Uterus (tissue), 2 donors: ENCODE measurements around the gene HRG.

Source experiments
- POLR2A ChIP-seq, 2 donors: fragments of 450-650 bp; IDR thresholded peaks; one replicate each; pipeline ENCODE4 v1.6.1; 2016; ENCODE audit warnings: antibody characterized with exemption in 2 of 2, mild to moderate bottlenecking in 1 of 2, moderate library complexity in 1 of 2
- TF ChIP-seq, protein P1 (sequence below), 4 experiments: fragments of 200-600 bp in 2 of 4; fragments of 450-650 bp in 2 of 4; sonication (generic) in 2 of 4; IDR thresholded peaks; one replicate each; pipeline ENCODE4 v1.5.1; 2016 to 2019; ENCODE audit warnings: antibody characterized with exemption in 4 of 4, mild to moderate bottlenecking in 2 of 4, moderate library complexity in 1 of 4

DNA sequence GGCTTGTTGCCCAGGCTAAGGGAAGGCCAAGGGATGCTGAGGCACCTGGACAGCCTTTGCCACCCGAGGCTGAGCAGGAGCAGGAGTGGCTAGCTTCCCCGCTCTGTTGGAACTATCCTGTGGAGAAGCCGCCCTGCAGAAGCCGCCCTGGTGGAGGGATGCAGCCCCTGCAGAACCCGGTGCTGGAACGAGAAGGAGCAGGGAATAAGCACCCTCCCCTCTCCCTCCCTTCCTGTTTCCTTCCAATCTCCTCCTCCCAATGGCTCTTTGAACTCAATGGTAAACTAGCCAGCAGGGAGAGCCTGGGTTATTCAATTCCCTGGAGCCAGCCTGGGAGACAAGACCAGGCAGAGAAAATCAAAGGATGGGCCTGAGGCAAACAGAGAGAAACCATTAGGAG lies 11.8 kb upstream of the HRG start:
- TF ChIP-seq POLR2A (IDR thresholded peaks at IDR 0.05): no peak
- TF ChIP-seq, protein P1, sequence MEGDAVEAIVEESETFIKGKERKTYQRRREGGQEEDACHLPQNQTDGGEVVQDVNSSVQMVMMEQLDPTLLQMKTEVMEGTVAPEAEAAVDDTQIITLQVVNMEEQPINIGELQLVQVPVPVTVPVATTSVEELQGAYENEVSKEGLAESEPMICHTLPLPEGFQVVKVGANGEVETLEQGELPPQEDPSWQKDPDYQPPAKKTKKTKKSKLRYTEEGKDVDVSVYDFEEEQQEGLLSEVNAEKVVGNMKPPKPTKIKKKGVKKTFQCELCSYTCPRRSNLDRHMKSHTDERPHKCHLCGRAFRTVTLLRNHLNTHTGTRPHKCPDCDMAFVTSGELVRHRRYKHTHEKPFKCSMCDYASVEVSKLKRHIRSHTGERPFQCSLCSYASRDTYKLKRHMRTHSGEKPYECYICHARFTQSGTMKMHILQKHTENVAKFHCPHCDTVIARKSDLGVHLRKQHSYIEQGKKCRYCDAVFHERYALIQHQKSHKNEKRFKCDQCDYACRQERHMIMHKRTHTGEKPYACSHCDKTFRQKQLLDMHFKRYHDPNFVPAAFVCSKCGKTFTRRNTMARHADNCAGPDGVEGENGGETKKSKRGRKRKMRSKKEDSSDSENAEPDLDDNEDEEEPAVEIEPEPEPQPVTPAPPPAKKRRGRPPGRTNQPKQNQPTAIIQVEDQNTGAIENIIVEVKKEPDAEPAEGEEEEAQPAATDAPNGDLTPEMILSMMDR (IDR thresholded peaks at IDR 0.05): no peak
